A549 (cell line): ENCODE data around the gene TMF1. TPM values are rescaled to one million over a fixed set of nuclear protein-coding genes. Genes with fewer than 3 reads are reported as not detected.

Experiments used
- ATAC-seq, 2 experiments: fragments of 200-7000 bp in 1 of 2; fragments of >200 bp in 1 of 2; cut with Nextera tagmentation in 1 of 2; cut with Tn5 transposase in 1 of 2; 3 replicates each; pipeline versions ENCODE4 v1.8.0 to v1.9.1; 2018 to 2020; ENCODE audit warnings: mild to moderate bottlenecking in 1 of 2, moderate library complexity in 1 of 2
- CTCF ChIA-PET: fragments of 300-600 bp; sonication (Branson Sonifier 250); formaldehyde crosslinking; extraction: SDS; loops from one replicate; lab custom pipeline; 2021; ENCODE audit warnings: antibody characterized with exemption, inconsistent platforms; lab: Yijun Ruan, JAX
- POLR2A ChIA-PET: fragments of 350-600 bp; formaldehyde crosslinking; extraction: SDS; loops from one replicate; lab custom pipeline; 2021; ENCODE audit warnings: antibody characterized with exemption, inconsistent platforms; lab: Yijun Ruan, JAX
- DNase-seq, 2 experiments: peaks; one replicate each; pipeline versions ENCODE4 v3.0.0 to v3.0.0-alpha.2; 2011 to 2016; ENCODE audit warnings: low read depth in 1 of 2, low spot score in 1 of 2
- FAIRE-seq: peaks from 2 replicates; lab custom pipeline; 2011; peaks lifted over from hg19 to GRCh38; lab: Jason Lieb, UNC
- H3K27ac ChIP-seq, 2 experiments: fragments of >200 bp; sonication (Bioruptor Twin); formaldehyde crosslinking; 3 replicates each; pipeline ENCODE4 v1.5.1; 2016 to 2017
- H3K4me1 ChIP-seq: fragments of >200 bp; sonication (Bioruptor Twin); formaldehyde crosslinking; 3 replicates; pipeline ENCODE4 v1.6.1; 2016
- H3K4me2 ChIP-seq: fragments of >200 bp; sonication (Bioruptor Twin); formaldehyde crosslinking; 3 replicates; pipeline ENCODE4 v1.6.1; 2016
- H3K4me3 ChIP-seq: fragments of >200 bp; sonication (Bioruptor Twin); formaldehyde crosslinking; 3 replicates; pipeline ENCODE4 v1.5.1; 2016
- H3K9me3 ChIP-seq: fragments of >200 bp; sonication (Bioruptor Twin); formaldehyde crosslinking; 3 replicates; pipeline ENCODE4 v1.6.1; 2016
- CEBPB ChIP-seq, 2 experiments: fragments of >200 bp in 1 of 2; sonication (Bioruptor Twin) in 1 of 2; formaldehyde crosslinking in 1 of 2; IDR thresholded peaks; 2 replicates each; pipeline ENCODE4 v1.6.1; 2012 to 2016
- ESRRA ChIP-seq: fragments of 150-350 bp; IDR thresholded peaks from 2 replicates; pipeline ENCODE4 v1.6.1; 2014; ENCODE audit warnings: mild to moderate bottlenecking, low read length, borderline replicate concordance
- FOSB ChIP-seq: fragments of 250-450 bp; sonication (Bioruptor Pico); IDR thresholded peaks from 2 replicates; pipeline ENCODE4 v1.5.0; 2020; ENCODE audit warnings: mild to moderate bottlenecking, moderate library complexity
- FOSL2 ChIP-seq, 2 experiments: fragments of 450-650 bp in 1 of 2; fragments of >200 bp in 1 of 2; sonication (Bioruptor Twin) in 1 of 2; formaldehyde crosslinking; IDR thresholded peaks; 2 replicates each; pipeline versions ENCODE4 v1.5.0 to v1.6.1; 2016 to 2020; ENCODE audit warnings: mild to moderate bottlenecking in 1 of 2, moderate library complexity in 1 of 2
- FOXS1 ChIP-seq: fragments of 250-450 bp; sonication (Bioruptor Pico); IDR thresholded peaks from 2 replicates; pipeline ENCODE4 v1.5.0; 2020; ENCODE audit warnings: mild to moderate bottlenecking, moderate library complexity
- GATA3 ChIP-seq: IDR thresholded peaks from 2 replicates; pipeline ENCODE4 v1.6.1; 2012; ENCODE audit warnings: borderline replicate concordance
- HEYL ChIP-seq: fragments of 250-450 bp; sonication (Bioruptor Pico); IDR thresholded peaks from 2 replicates; pipeline ENCODE4 v1.8.0; 2021; ENCODE audit warnings: mild to moderate bottlenecking, moderate library complexity
- HOXB13 ChIP-seq: fragments of 250-450 bp; sonication (Bioruptor Pico); IDR thresholded peaks from 2 replicates; pipeline ENCODE4 v1.5.0; 2020; ENCODE audit warnings: low read depth, mild to moderate bottlenecking, moderate library complexity
- KDM1A ChIP-seq: fragments of 200-600 bp; sonication (generic); IDR thresholded peaks from 2 replicates; pipeline ENCODE4 v1.6.1; 2016; ENCODE audit warnings: low read depth, mild to moderate bottlenecking
- MAFK ChIP-seq: fragments of 450-650 bp; IDR thresholded peaks from 2 replicates; pipeline ENCODE4 v1.6.1; 2014; ENCODE audit not compliant: partially characterized antibody
- NPAS2 ChIP-seq: fragments of 250-450 bp; sonication (Bioruptor Pico); IDR thresholded peaks from 2 replicates; pipeline ENCODE4 v1.8.0; 2022; ENCODE audit warnings: mild to moderate bottlenecking, moderate library complexity, borderline replicate concordance
- RAD21 ChIP-seq, 2 experiments: fragments of >200 bp in 1 of 2; sonication (Bioruptor Twin) in 1 of 2; formaldehyde crosslinking in 1 of 2; IDR thresholded peaks in 1 of 2; conservative IDR thresholded peaks in 1 of 2; 2 replicates in 1 of 2; 3 replicates in 1 of 2; pipeline ENCODE4 v1.6.1; 2012 to 2018; ENCODE audit warnings: inconsistent platforms in 1 of 2
- RCOR1 ChIP-seq: fragments of 150-350 bp; IDR thresholded peaks from 2 replicates; pipeline ENCODE4 v1.6.1; 2014; ENCODE audit warnings: antibody characterized with exemption, low read length, low read depth
- SMC3 ChIP-seq: fragments of >200 bp; sonication (Bioruptor Twin); formaldehyde crosslinking; IDR thresholded peaks from 3 replicates; pipeline ENCODE4 v1.6.1; 2018; ENCODE audit warnings: inconsistent platforms
- SREBF2 ChIP-seq: fragments of 450-650 bp; IDR thresholded peaks from 2 replicates; pipeline ENCODE4 v1.6.1; 2014; ENCODE audit warnings: mild to moderate bottlenecking, moderate library complexity
- TFCP2L1 ChIP-seq: fragments of 250-450 bp; sonication (Bioruptor Pico); IDR thresholded peaks from 2 replicates; pipeline ENCODE4 v1.5.0; 2021; ENCODE audit warnings: mild to moderate bottlenecking
- ZFP36 ChIP-seq: fragments of 450-650 bp; IDR thresholded peaks from 2 replicates; pipeline ENCODE4 v1.6.1; 2014; ENCODE audit warnings: borderline replicate concordance; ENCODE audit not compliant: partially characterized antibody
- ZSCAN20 ChIP-seq: fragments of 250-450 bp; sonication (Bioruptor Pico); IDR thresholded peaks from 2 replicates; pipeline ENCODE4 v1.8.0; 2022; ENCODE audit warnings: mild to moderate bottlenecking, moderate library complexity
- WGBS: methylation state at CpG from one replicate; pipeline ENCODE4 v1.1.6; 2017; ENCODE audit errors: missing lambda C conversion rate; 5-methylcytosine and 5-hydroxymethylcytosine counted together
- polyA plus RNA-seq, 4 experiments: library from polyadenylated mRNA; depleted of rRNA in 3 of 4; stranded (reverse); fragments of >200 nt; fragmentation: RNase III in 1 of 4; extraction: RNeasy Plus Mini Kit Qiagen cat#74134 plus additional on column Dnase treatment in 1 of 4; gene quantifications; 2 replicates in 3 of 4; 3 replicates in 1 of 4; pipeline ENCODE4 v1.2.3, GENCODE V29; 2011 to 2017
- TF ChIP-seq, protein P1 (sequence below): fragments of 200-600 bp; sonication (generic); IDR thresholded peaks from 2 replicates; pipeline ENCODE4 v1.6.1; 2016; ENCODE audit warnings: antibody characterized with exemption, mild to moderate bottlenecking, moderate library complexity
- TF ChIP-seq, protein P2 (sequence below): fragments of >200 bp; sonication (Bioruptor Twin); formaldehyde crosslinking; IDR thresholded peaks from 3 replicates; pipeline ENCODE4 v1.6.1; 2016

The TMF1 gene
- polyA plus RNA-seq, 2 of the 4 experiments (the other 2 are of a cell fraction), result 13.7 to 17.2 TPM

DNA sequence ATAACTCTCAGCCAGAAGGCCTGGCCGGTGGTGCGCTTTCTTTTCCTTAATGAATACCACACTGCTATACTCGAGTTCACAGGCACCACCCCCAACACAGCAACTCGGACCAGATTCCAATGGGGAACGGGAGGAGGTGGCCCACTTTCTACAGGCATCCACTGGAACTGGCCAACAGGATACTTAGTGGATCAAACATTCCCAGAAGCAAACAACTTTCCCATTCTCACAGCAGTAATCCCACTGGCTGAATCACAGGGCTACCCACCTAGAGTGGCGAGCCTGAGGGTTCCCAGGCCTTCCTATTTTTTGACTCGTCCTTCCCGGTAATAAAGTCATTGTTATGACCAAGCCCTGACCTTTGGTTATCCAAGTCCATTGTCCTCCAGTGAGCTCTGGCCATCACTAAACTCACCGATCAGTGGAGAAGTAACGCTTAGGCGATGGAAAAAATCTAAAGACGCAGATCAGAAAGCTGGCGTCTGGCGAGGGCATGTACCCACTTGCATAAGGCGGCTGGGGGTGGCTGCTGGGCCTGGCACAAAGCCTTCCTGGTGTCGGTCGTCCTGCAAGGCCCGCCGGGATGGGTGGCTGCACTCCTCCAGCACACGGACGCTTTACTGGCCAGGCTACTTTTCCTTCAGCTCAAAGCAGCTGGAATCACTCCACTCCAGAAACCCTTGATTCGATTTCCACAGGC, 39.9 kb downstream of the TMF1 start:
- POLR2A ChIA-PET, result no interaction called here
- H3K4me2 ChIP-seq, result peak overlapping the region; percentile 71
- FAIRE-seq (no peak), DNase-seq (no peak), ATAC-seq (no peak)
- H3K9me3 ChIP-seq, result no peaks in the 10 kb centered on the region
- WGBS, result 89% methylated on average over 22 of the region's 22 CpGs
- TF ChIP-seq RCOR1 (no peak), GATA3 (no peak), ESRRA (no peak), HOXB13 (CRISPR knock-in tag) (no peak), NPAS2 (CRISPR knock-in tag) (no peak), FOSL2 (IDR thresholded peaks at IDR 0.05) (no peak), FOSL2 (CRISPR knock-in tag; IDR thresholded peaks at IDR 0.05) (no peak), FOXS1 (CRISPR knock-in tag) (no peak), KDM1A (no peak), CEBPB (IDR thresholded peaks at IDR 0.05) (no peak), FOSB (CRISPR knock-in tag) (no peak), ZFP36 (no peak), MAFK (no peak)
- TF ChIP-seq, protein P1, sequence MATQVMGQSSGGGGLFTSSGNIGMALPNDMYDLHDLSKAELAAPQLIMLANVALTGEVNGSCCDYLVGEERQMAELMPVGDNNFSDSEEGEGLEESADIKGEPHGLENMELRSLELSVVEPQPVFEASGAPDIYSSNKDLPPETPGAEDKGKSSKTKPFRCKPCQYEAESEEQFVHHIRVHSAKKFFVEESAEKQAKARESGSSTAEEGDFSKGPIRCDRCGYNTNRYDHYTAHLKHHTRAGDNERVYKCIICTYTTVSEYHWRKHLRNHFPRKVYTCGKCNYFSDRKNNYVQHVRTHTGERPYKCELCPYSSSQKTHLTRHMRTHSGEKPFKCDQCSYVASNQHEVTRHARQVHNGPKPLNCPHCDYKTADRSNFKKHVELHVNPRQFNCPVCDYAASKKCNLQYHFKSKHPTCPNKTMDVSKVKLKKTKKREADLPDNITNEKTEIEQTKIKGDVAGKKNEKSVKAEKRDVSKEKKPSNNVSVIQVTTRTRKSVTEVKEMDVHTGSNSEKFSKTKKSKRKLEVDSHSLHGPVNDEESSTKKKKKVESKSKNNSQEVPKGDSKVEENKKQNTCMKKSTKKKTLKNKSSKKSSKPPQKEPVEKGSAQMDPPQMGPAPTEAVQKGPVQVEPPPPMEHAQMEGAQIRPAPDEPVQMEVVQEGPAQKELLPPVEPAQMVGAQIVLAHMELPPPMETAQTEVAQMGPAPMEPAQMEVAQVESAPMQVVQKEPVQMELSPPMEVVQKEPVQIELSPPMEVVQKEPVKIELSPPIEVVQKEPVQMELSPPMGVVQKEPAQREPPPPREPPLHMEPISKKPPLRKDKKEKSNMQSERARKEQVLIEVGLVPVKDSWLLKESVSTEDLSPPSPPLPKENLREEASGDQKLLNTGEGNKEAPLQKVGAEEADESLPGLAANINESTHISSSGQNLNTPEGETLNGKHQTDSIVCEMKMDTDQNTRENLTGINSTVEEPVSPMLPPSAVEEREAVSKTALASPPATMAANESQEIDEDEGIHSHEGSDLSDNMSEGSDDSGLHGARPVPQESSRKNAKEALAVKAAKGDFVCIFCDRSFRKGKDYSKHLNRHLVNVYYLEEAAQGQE, result no peak
- CTCF ChIA-PET, result interaction anchor here (1.7 to 2.1 kb wide), 3 partner anchors 11 to 15 kb away, joined by 6 to 7 read pairs (median 7); no protein-coding TSS in a partner anchor
- H3K4me3 ChIP-seq, result peak overlapping the region; percentile 57
- H3K27ac ChIP-seq, result peak overlapping the region; percentile 89 to 100; a peak in 5 of 6 replicates
- H3K4me1 ChIP-seq, result peaks cover 13% of the 10 kb centered on the region; the same call in 2 of the 3 replicates

DNA sequence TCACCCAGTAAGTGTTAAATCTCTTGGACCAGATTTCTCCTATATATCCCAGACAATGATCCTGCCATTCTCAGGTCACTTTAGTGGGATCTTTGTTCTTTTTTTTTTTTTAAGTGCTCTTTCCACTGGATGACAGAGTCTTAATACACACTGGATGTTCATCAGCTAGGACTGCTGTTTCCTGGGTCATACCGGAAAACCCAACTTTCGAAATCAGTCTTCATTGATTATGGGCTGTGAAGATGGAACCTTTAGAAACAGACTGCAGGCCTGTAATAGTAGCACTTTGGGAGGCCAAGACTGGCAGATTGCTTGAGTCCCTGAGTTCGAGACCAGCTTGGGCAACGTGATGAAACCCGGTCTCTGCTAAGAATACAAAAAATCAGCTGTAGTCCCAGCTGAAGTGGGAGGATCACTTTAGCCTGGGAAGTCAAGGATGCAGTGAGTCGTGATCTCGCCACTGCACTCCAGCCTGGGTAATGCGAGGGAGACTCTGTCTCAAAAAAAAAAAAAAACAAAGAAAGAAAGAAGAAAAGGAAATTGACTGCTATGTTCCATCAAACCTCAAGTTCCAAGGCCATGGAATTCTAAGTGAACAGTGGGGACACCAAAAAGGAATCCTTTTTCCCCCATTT, 40.9 kb downstream of the TMF1 start:
- Histone ChIP-seq H3K27ac (no peak overlapping the region), H3K4me2 (no peak overlapping the region), H3K4me1 (peaks cover 13% of the 10 kb centered on the region; the same call in 2 of the 3 replicates), H3K4me3 (no peak overlapping the region), H3K9me3 (no peaks in the 10 kb centered on the region)
- no peak for TF ChIP-seq SREBF2
- TF ChIP-seq, protein P2, sequence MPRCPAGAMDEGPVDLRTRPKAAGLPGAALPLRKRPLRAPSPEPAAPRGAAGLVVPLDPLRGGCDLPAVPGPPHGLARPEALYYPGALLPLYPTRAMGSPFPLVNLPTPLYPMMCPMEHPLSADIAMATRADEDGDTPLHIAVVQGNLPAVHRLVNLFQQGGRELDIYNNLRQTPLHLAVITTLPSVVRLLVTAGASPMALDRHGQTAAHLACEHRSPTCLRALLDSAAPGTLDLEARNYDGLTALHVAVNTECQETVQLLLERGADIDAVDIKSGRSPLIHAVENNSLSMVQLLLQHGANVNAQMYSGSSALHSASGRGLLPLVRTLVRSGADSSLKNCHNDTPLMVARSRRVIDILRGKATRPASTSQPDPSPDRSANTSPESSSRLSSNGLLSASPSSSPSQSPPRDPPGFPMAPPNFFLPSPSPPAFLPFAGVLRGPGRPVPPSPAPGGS, result no peak
- no peak for TF ChIP-seq GATA3
- TF ChIP-seq SMC3, result no peak
- TF ChIP-seq TFCP2L1, result no peak
- no peak for TF ChIP-seq ZSCAN20
- TF ChIP-seq, protein P1, result no peak
- no peak for TF ChIP-seq HEYL
- no peak for TF ChIP-seq KDM1A
- TF ChIP-seq RAD21 (conservative IDR thresholded peaks at IDR 0.05 in 1 of 2, IDR thresholded peaks at IDR 0.05 in 1 of 2), result no peak
- no peak for ATAC-seq
- WGBS, result 94% methylated on average over 8 of the region's 8 CpGs
- DNase-seq, result no peak
- ChIA-PET CTCF (interaction anchor here (0.9 to 1.7 kb wide), 2 partner anchors 14 to 412 kb away, joined by 3 to 7 read pairs; no protein-coding TSS in a partner anchor), POLR2A (no interaction called here)
- FAIRE-seq, result no peak
